Measurements from ENCODE around the gene SLC13A5. TPM values are rescaled to one million over a fixed set of nuclear protein-coding genes. Genes with fewer than 3 reads are reported as not detected.

Gene SLC13A5
- total and polyA plus RNA-seq, 9 of the 15 experiments (the other 6 are each of a cell fraction or from before 2014, with no cell fraction given) = 0.04 TPM; not detected in 8

DNA sequence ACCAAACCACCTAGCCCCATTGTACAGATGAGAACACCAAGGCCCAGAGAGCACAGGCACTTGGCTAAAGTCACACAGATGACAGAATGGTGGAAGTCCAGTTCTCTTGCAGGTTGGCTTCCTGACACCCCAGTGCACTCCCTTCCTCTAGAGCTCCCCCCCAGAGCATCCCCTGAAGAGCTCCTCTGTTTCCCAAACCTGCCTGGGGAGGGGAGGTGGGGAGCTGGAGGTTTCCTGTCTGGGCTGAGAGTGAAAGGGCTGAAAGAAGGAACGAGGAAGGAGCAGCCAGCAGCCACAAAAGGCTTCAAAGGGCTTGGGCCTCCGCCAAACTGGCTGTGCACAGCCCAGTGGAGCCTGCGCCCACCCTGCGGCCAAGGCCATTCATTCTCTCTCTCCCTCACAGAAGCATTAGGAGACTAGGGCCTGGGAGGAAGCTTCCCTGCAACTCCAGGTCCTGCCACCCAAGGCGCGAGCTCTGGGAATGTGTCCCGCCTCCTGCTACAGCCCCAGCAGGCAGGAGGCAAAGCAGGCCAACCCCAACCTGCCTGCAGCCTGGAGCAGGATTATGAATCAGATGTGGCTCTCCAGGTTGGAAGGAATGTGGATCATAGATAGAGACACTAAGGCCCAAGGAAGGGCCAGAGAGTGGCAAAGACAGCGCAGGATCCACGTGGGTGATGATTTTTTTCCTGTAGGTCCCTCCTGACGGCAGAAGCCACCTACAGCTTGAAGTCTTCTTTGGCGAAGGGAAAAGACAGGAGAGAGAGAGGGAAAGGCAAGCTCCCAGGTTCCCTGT, 913 bp downstream of the SLC13A5 start:
- Histone ChIP-seq H4K20me1 (replicated peaks; ENCODE audit: control insufficient read depth, insufficient read depth, low read length) (no peaks in the 10 kb centered on the region), H3K27me3 (ENCODE audit: control insufficient read depth in 2 of 2, insufficient read depth in 2 of 2, low read length in 2 of 2) (peaks cover 0 to 23% of the 10 kb centered on the region in 2 experiments; a peak in 2 of 5 replicates), H2AFZ (ENCODE audit: low read depth, low read length) (no peak overlapping the region), H3K9me1 (ENCODE audit: control insufficient read depth, insufficient read depth, low read length) (no peaks in the 10 kb centered on the region), H3K79me2 (ENCODE audit: control insufficient read depth, insufficient read depth, low read length) (no peaks in the 10 kb centered on the region), H3K36me3 (ENCODE audit: control insufficient read depth, insufficient read depth, low read length) (no peaks in the 10 kb centered on the region), H3K4me2 (ENCODE audit: insufficient read depth, low read length) (no peak overlapping the region), H3K4me1 (replicated peaks in 1 of 2; ENCODE audit: control insufficient read depth in 2 of 2, insufficient read depth in 2 of 2, low read length in 2 of 2) (peaks cover 0 to 14% of the 10 kb centered on the region in 2 experiments; a peak in 2 of 5 replicates), H3K9me3 (replicated peaks; ENCODE audit: control insufficient read depth, insufficient read depth, low read depth, low read length) (no peaks in the 10 kb centered on the region), H3K27ac (ENCODE audit: extremely low read depth, low read depth, low read length) (no peak overlapping the region), H3K4me3 (no peak overlapping the region), H3K9ac (ENCODE audit: insufficient read depth in 1 of 2, low read depth in 2 of 2, low read length in 2 of 2) (no peak overlapping the region)
- ATAC-seq = no peak
- POLR2A ChIA-PET = no interaction called here
- CTCF ChIA-PET (ENCODE audit: low intra/inter-chr PET ratio) = no interaction called here
- WGBS (ENCODE audit: insufficient coverage, low coverage, missing lambda C conversion rate) = 19% methylated on average over 4 of the region's 11 CpGs
- FAIRE-seq = no peak
- DNase-seq (ENCODE audit: extremely low read depth in 1 of 4, low spot score in 3 of 4) = no peak
- intact Hi-C loops (cut with micrococcal nuclease) (no loop called here), in situ Hi-C loops (cut with MboI) (no loop called here)
- no TSS peak for BruUV-seq (replicated peaks)
- TF ChIP-seq NELFE (IDR thresholded peaks at IDR 0.05; ENCODE audit: insufficient read depth, insufficient read length) (no peak), ZEB2 (IDR thresholded peaks at IDR 0.05) (no peak), CHD4 (IDR thresholded peaks at IDR 0.05; ENCODE audit: insufficient read depth, insufficient replicate concordance, low read depth, low read length, poor library complexity, severe bottlenecking) (no peak), ZNF184 (CRISPR knock-in tag; IDR thresholded peaks at IDR 0.05) (no peak), NCOA2 (IDR thresholded peaks at IDR 0.05; ENCODE audit: partially characterized antibody in 2 of 2) (no peak), ZNF282 (CRISPR knock-in tag; IDR thresholded peaks at IDR 0.05) (no peak), NR4A1 (CRISPR knock-in tag; IDR thresholded peaks at IDR 0.05) (no peak), NR4A1 (tag; IDR thresholded peaks at IDR 0.05) (no peak), MAFF (IDR thresholded peaks at IDR 0.05; ENCODE audit: low read length) (no peak), MCM2 (IDR thresholded peaks at IDR 0.05; ENCODE audit: low read depth) (no peak), KLF1 (tag; IDR thresholded peaks at IDR 0.05) (no peak), GATAD2B (IDR thresholded peaks at IDR 0.05; ENCODE audit: borderline replicate concordance) (no peak), RBM25 (IDR thresholded peaks at IDR 0.05; ENCODE audit: low read depth, low read length, severe bottlenecking) (peak; percentile 18), HDAC2 (IDR thresholded peaks at IDR 0.05) (no peak), MYBL2 (IDR thresholded peaks at IDR 0.05; ENCODE audit: low read depth) (no peak), MYBL2 (CRISPR knock-in tag; IDR thresholded peaks at IDR 0.05; ENCODE audit: borderline replicate concordance) (no peak), CREBBP (IDR thresholded peaks at IDR 0.05; ENCODE audit: low read depth, low read length) (no peak), BCOR (IDR thresholded peaks at IDR 0.05) (peak; percentile 22; the same call in 1 of the 2 replicates)
- TF ChIP-seq, protein P1, sequence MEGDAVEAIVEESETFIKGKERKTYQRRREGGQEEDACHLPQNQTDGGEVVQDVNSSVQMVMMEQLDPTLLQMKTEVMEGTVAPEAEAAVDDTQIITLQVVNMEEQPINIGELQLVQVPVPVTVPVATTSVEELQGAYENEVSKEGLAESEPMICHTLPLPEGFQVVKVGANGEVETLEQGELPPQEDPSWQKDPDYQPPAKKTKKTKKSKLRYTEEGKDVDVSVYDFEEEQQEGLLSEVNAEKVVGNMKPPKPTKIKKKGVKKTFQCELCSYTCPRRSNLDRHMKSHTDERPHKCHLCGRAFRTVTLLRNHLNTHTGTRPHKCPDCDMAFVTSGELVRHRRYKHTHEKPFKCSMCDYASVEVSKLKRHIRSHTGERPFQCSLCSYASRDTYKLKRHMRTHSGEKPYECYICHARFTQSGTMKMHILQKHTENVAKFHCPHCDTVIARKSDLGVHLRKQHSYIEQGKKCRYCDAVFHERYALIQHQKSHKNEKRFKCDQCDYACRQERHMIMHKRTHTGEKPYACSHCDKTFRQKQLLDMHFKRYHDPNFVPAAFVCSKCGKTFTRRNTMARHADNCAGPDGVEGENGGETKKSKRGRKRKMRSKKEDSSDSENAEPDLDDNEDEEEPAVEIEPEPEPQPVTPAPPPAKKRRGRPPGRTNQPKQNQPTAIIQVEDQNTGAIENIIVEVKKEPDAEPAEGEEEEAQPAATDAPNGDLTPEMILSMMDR (IDR thresholded peaks at IDR 0.05 in 2 of 3, conservative IDR thresholded peaks at IDR 0.05 in 1 of 3; ENCODE audit: insufficient read depth in 2 of 3, low read depth in 1 of 3, low read length in 3 of 3) = no peak
